Psoas muscle (tissue), 8 donors: ENCODE data around the gene SYT9. TPM values are rescaled to one million over a fixed set of nuclear protein-coding genes. Genes with fewer than 3 reads are reported as not detected.
A peak's percentile ranks its signal among the peaks of the same experiment; 100 is the strongest.

Experiments
- ATAC-seq, 4 donors: fragments of 200-7000 bp; cut with Tn5 transposase; one replicate each; pipeline ENCODE4 v1.9.1; 2020; ENCODE audit warnings: moderate library complexity in 3 of 4, mild to moderate bottlenecking in 2 of 4
- DNase-seq, 2 donors: peaks; one replicate each; pipeline ENCODE4 v3.0.0-alpha.2; 2020
- H3K27ac ChIP-seq: fragments of 200-600 bp; one replicate; pipeline ENCODE4 v1.8.0; 2022
- H3K27me3 ChIP-seq, 3 donors: fragments of 200-600 bp in 1 of 3; one replicate each; pipeline versions ENCODE4 v1.6.1 to v1.8.0; 2013 to 2022; ENCODE audit warnings: low read length in 2 of 3, mild to moderate bottlenecking in 2 of 3, moderate library complexity in 1 of 3; ENCODE audit not compliant: insufficient read depth in 3 of 3
- H3K36me3 ChIP-seq, 2 donors: fragments of 200-600 bp in 1 of 2; one replicate each; pipeline versions ENCODE4 v1.6.1 to v1.8.0; 2013 to 2022; ENCODE audit warnings: low read depth in 1 of 2, mild to moderate bottlenecking in 1 of 2, moderate library complexity in 1 of 2; ENCODE audit not compliant: insufficient read depth in 1 of 2
- H3K4me1 ChIP-seq: fragments of 200-600 bp; one replicate; pipeline ENCODE4 v1.8.0; 2022
- H3K4me3 ChIP-seq: fragments of 200-600 bp; one replicate; pipeline ENCODE4 v1.8.0; 2022; ENCODE audit warnings: mild to moderate bottlenecking
- H3K9me3 ChIP-seq: fragments of 200-600 bp; one replicate; pipeline ENCODE4 v1.8.0; 2022
- CTCF ChIP-seq: fragments of 200-600 bp; IDR thresholded peaks from one replicate; pipeline ENCODE4 v1.8.0; 2022; ENCODE audit warnings: antibody characterized with exemption
- WGBS, 3 donors: extraction: QIAGEN DNeasy Blood & Tissue Kit; methylation state at CpG; one replicate each; pipeline versions ENCODE4 v1.1.6 to v1.1.7; 2013; 5-methylcytosine and 5-hydroxymethylcytosine counted together
- intact Hi-C, 2 donors: fragments of 100-400 bp; cut with DNase I; formaldehyde crosslinking; loops; one replicate each; pipeline versions ENCODE4 v1.11.0 to v1.14.2; 2022
- polyA plus RNA-seq, 3 donors: library from polyadenylated mRNA; stranded (reverse); fragments of 200-250 nt; gene quantifications; one replicate each; pipeline ENCODE4 v1.2.3, GENCODE V29; 2013
- total RNA-seq, 4 donors: library from RNA; stranded (reverse); fragmentation: NEBNext Ultra II Directional in 2 of 4; extraction: Animal tissue kit (Norgen Biotek cat#: 25700) in 2 of 4; gene quantifications; one replicate each; pipeline versions ENCODE4 v1.2.1 to v1.2.4, GENCODE V29; 2021 to 2023
- donor health status: healthy with polysubstance abuse.
- donor health status: DM: no; HTN: no; CAD: no; lungs with moderate emphysema.
- donor health status: Bipolar disorder and iron deficiency.
- donor health status: healthy.
- donor health status: DM: yes; HTN: yes; CAD: no.
- donor health status: DM: no; HTN: no; CAD: no.
- donor health status: DM: no; HTN: no; CAD: no.
- donor health status: DM: yes; HTN: yes; CAD: no.

Gene SYT9
- total and polyA plus RNA-seq, 7 donors = 0.03 TPM; not detected in 5

- Histone ChIP-seq H3K36me3 (no peaks in the 10 kb centered on the region), H3K27ac (no peak overlapping the region), H3K27me3 (no peaks in the 10 kb centered on the region), H3K9me3 (no peaks in the 10 kb centered on the region), H3K4me1 (no peaks in the 10 kb centered on the region), H3K4me3 (no peak overlapping the region)
- DNase-seq = no peak
- intact Hi-C loops = loop anchor here in 1 of 2 donors (10.0 kb wide), 1 partner anchor 223 kb away; the partner anchor contains the start of gene CYB5R2
- WGBS, 3 donors = 88 to 92% (median 91%) methylated on average over 1 of the region's 1 CpG
- no peak for ATAC-seq
- no peak for TF ChIP-seq CTCF
Observed at GRCh38 chr11:7451952-7452494, 200.3 kb downstream of the SYT9 start.

- no peaks in the 10 kb centered on the region for H3K27me3 ChIP-seq
- no peak overlapping the region for H3K4me3 ChIP-seq
- H3K4me1 ChIP-seq = no peaks in the 10 kb centered on the region
- DNase-seq (no peak), ATAC-seq (no peak)
- intact Hi-C loops = loop anchor here in 1 of 2 donors (10.0 kb wide), 1 partner anchor 220 kb away; the partner anchor contains the start of gene CYB5R2
- peaks cover 0 to 5% of the 10 kb centered on the region in 2 donors for H3K36me3 ChIP-seq
- no peak overlapping the region for H3K27ac ChIP-seq
- TF ChIP-seq CTCF = no peak
- no peaks in the 10 kb centered on the region for H3K9me3 ChIP-seq
- 75 to 82% (median 77%) methylated on average over 2 of the region's 2 CpGs for WGBS, 3 donors
Observed at GRCh38 chr11:7454854-7455253, 203.2 kb downstream of the SYT9 start.

GRCh38 chr11:7457211-7457610, 205.5 kb downstream of the SYT9 start:
- ATAC-seq (peak in 1 of 4 donors; percentile 55), DNase-seq (no peak)
- H3K27me3 ChIP-seq = no peaks in the 10 kb centered on the region
- no peak for TF ChIP-seq CTCF
- intact Hi-C loops = loop anchor here in 1 of 2 donors (10.0 kb wide), 1 partner anchor 218 kb away; the partner anchor contains the start of gene CYB5R2
- H3K4me3 ChIP-seq = no peak overlapping the region
- WGBS, 3 donors = 66 to 78% (median 68%) methylated on average over 1 of the region's 1 CpG
- no peak overlapping the region for H3K27ac ChIP-seq
- no peaks in the 10 kb centered on the region for H3K4me1 ChIP-seq
- H3K36me3 ChIP-seq = peaks cover 0 to 5% of the 10 kb centered on the region in 2 donors
- H3K9me3 ChIP-seq = no peaks in the 10 kb centered on the region

GRCh38 chr11:7462706-7463105, 211.0 kb downstream of the SYT9 start:
- no peak for TF ChIP-seq CTCF
- Histone ChIP-seq H3K4me3 (no peak overlapping the region), H3K9me3 (no peaks in the 10 kb centered on the region), H3K36me3 (peaks cover 0 to 6% of the 10 kb centered on the region in 2 donors), H3K4me1 (no peaks in the 10 kb centered on the region), H3K27me3 (no peaks in the 10 kb centered on the region), H3K27ac (no peak overlapping the region)
- 89 to 95% (median 92%) methylated on average over 1 of the region's 1 CpG for WGBS, 3 donors
- intact Hi-C loops = no loop called here
- DNase-seq (no peak), ATAC-seq (no peak)

GRCh38 chr11:7467652-7468051, 215.9 kb downstream of the SYT9 start:
- no peaks in the 10 kb centered on the region for H3K9me3 ChIP-seq
- no peak for ATAC-seq

More at GRCh38 chr11:7467652-7468051, 215.9 kb downstream of the SYT9 start:
- DNase-seq = no peak
- H3K27ac ChIP-seq = no peak overlapping the region
- no peak overlapping the region for H3K4me3 ChIP-seq
- TF ChIP-seq CTCF = no peak
- intact Hi-C loops = no loop called here
- H3K4me1 ChIP-seq = no peaks in the 10 kb centered on the region
- H3K27me3 ChIP-seq = no peaks in the 10 kb centered on the region
- 79 to 86% (median 79%) methylated on average over 2 of the region's 2 CpGs for WGBS, 3 donors
- peaks cover 0 to 15% of the 10 kb centered on the region in 2 donors for H3K36me3 ChIP-seq
